K562 (cell line): ENCODE data around the gene NAA15. TPM values are rescaled to one million over a fixed set of nuclear protein-coding genes. Genes with fewer than 3 reads are reported as not detected.

Experiments used
- ATAC-seq: fragments of 200-7000 bp; cut with Tn5 transposase; 3 replicates; pipeline ENCODE4 v1.9.1; 2020; ENCODE audit warnings: moderate library complexity
- BruUV-seq: library from RNA; stranded (reverse); fragments of 400-500 nt; replicated peaks from 2 replicates; lab custom pipeline; 2021; lab: Mats Ljungman, UMichigan
- CTCF ChIA-PET: fragments of 300-600 bp; formaldehyde crosslinking; extraction: SDS; loops from one replicate; lab custom pipeline; 2021; ENCODE audit warnings: low intra/inter-chr PET ratio; lab: Yijun Ruan, JAX
- POLR2A ChIA-PET: fragments of 300-600, 350-650 bp; sonication (Branson Sonifier 250); formaldehyde crosslinking; extraction: SDS; loops from one replicate; lab custom pipeline; 2021; ENCODE audit warnings: antibody characterized with exemption, inconsistent platforms; lab: Yijun Ruan, JAX
- DNase-seq, 4 experiments: peaks; one replicate each; pipeline versions ENCODE4 v3.0.0 to v3.0.0-alpha.2; 2011 to 2018; ENCODE audit warnings: low spot score in 3 of 4, mixed read lengths in 3 of 4; ENCODE audit errors: extremely low read depth in 1 of 4
- FAIRE-seq: peaks from 2 replicates; lab custom pipeline; 2011; peaks lifted over from hg19 to GRCh38; lab: Jason Lieb, UNC
- H2AFZ ChIP-seq: 2 replicates; pipeline ENCODE4 v1.6.0; 2011; ENCODE audit warnings: low read depth, low read length, control low read depth, inconsistent platforms
- H3K27ac ChIP-seq: fragments of 200-600 bp; 3 replicates; pipeline ENCODE4 v1.8.0; 2011; ENCODE audit warnings: low read depth, mild to moderate bottlenecking, control low read depth, inconsistent platforms, low read length, moderate library complexity, mixed read lengths; ENCODE audit errors: extremely low read depth
- H3K27me3 ChIP-seq, 2 experiments: fragments of 300-600 bp in 1 of 2; 2 replicates in 1 of 2; 3 replicates in 1 of 2; pipeline versions ENCODE4 v1.6.0 to v1.8.0; 2011; ENCODE audit warnings: inconsistent platforms in 2 of 2, low read length in 2 of 2, mild to moderate bottlenecking in 1 of 2, mixed read lengths in 1 of 2, moderate library complexity in 1 of 2; ENCODE audit not compliant: control insufficient read depth in 2 of 2, insufficient read depth in 2 of 2
- H3K36me3 ChIP-seq: fragments of 300-600 bp; 3 replicates; pipeline ENCODE4 v1.8.0; 2011; ENCODE audit warnings: mild to moderate bottlenecking, low read length, inconsistent platforms; ENCODE audit not compliant: control insufficient read depth, insufficient read depth
- H3K4me1 ChIP-seq, 2 experiments: fragments of 200-600 bp in 1 of 2; replicated peaks in 1 of 2; 2 replicates in 1 of 2; 3 replicates in 1 of 2; pipeline versions ENCODE4 v1.5.1 to v1.8.0; 2011; ENCODE audit warnings: inconsistent platforms in 2 of 2, low read length in 2 of 2, mild to moderate bottlenecking in 1 of 2, mixed read lengths in 1 of 2, moderate library complexity in 1 of 2; ENCODE audit not compliant: control insufficient read depth in 2 of 2, insufficient read depth in 2 of 2
- H3K4me2 ChIP-seq: 2 replicates; pipeline ENCODE4 v1.6.1; 2011; ENCODE audit warnings: low read length, control low read depth, inconsistent platforms, mixed read lengths; ENCODE audit not compliant: insufficient read depth
- H3K4me3 ChIP-seq: fragments of 200-600 bp; sonication (generic), shearing (Covaris generic); 2 replicates; pipeline ENCODE4 v1.5.1; 2016; ENCODE audit warnings: control low read depth, inconsistent platforms
- H3K79me2 ChIP-seq: fragments of 200-600 bp; 3 replicates; pipeline ENCODE4 v1.8.0; 2011; ENCODE audit warnings: low read length, inconsistent platforms; ENCODE audit not compliant: control insufficient read depth, insufficient read depth
- H3K9ac ChIP-seq, 2 experiments: 2 replicates each; pipeline versions ENCODE4 v1.6.0 to v1.6.1; 2011; ENCODE audit warnings: low read depth in 2 of 2, low read length in 2 of 2, control low read depth in 1 of 2, inconsistent platforms in 1 of 2, mild to moderate bottlenecking in 1 of 2, mixed read lengths in 1 of 2; ENCODE audit not compliant: insufficient read depth in 1 of 2
- H3K9me1 ChIP-seq: one replicate; pipeline ENCODE4 v1.6.0; 2011; ENCODE audit warnings: inconsistent platforms, mild to moderate bottlenecking, low read length, moderate library complexity; ENCODE audit not compliant: control insufficient read depth, insufficient read depth
- H3K9me3 ChIP-seq: replicated peaks from 2 replicates; pipeline ENCODE4 v1.5.1; 2011; ENCODE audit warnings: low read depth, low read length, inconsistent platforms; ENCODE audit not compliant: control insufficient read depth, insufficient read depth
- H4K20me1 ChIP-seq: replicated peaks from 2 replicates; pipeline ENCODE4 v1.6.1; 2011; ENCODE audit warnings: low read length, inconsistent platforms, mixed read lengths; ENCODE audit not compliant: control insufficient read depth, insufficient read depth
- BDP1 ChIP-seq: IDR thresholded peaks from 3 replicates; pipeline ENCODE4 v1.6.1; 2011; ENCODE audit not compliant: insufficient read length, insufficient read depth
- CBFA2T2 ChIP-seq: fragments of 450-650 bp; conservative IDR thresholded peaks from 2 replicates; pipeline ENCODE4 v1.6.1; 2017; ENCODE audit warnings: mild to moderate bottlenecking
- CBFA2T3 ChIP-seq: fragments of 450-650 bp; IDR thresholded peaks from 2 replicates; pipeline ENCODE4 v1.6.1; 2017
- CEBPZ ChIP-seq: fragments of 150-350 bp; IDR thresholded peaks from 2 replicates; pipeline ENCODE4 v1.6.1; 2014; ENCODE audit warnings: low read depth, mild to moderate bottlenecking, low read length, borderline replicate concordance
- ERF ChIP-seq: fragments of 450-650 bp; formaldehyde crosslinking; IDR thresholded peaks from 2 replicates; pipeline ENCODE4 v1.4.0; 2020; ENCODE audit warnings: mild to moderate bottlenecking, mixed read lengths
- FOXM1 ChIP-seq, 2 experiments: fragments of 450-650 bp in 1 of 2; sonication (generic) in 1 of 2; formaldehyde crosslinking in 1 of 2; IDR thresholded peaks; 2 replicates each; pipeline versions ENCODE4 v1.6.1 to v1.9.0; 2017 to 2022; ENCODE audit warnings: low read depth in 2 of 2, mild to moderate bottlenecking in 2 of 2, missing genetic modification reagents in 1 of 2, moderate library complexity in 1 of 2
- HDAC2 ChIP-seq: fragments of 450-650 bp; IDR thresholded peaks from 2 replicates; pipeline ENCODE4 v1.6.1; 2016; ENCODE audit warnings: mild to moderate bottlenecking
- RAD51 ChIP-seq: fragments of 450-650 bp; IDR thresholded peaks from 2 replicates; pipeline ENCODE4 v1.7.1; 2016; ENCODE audit warnings: low read depth, mild to moderate bottlenecking, borderline replicate concordance
- SMARCE1 ChIP-seq: fragments of 450-650 bp; IDR thresholded peaks from 2 replicates; pipeline ENCODE4 v1.7.1; 2016; ENCODE audit warnings: mild to moderate bottlenecking
- SRSF7 ChIP-seq: fragments of 200-400 bp; formaldehyde crosslinking; optimal IDR thresholded peaks from 2 replicates; pipeline ENCODE3; 2017; ENCODE audit warnings: mild to moderate bottlenecking, low read depth, low read length
- TAL1 ChIP-seq: fragments of 450-650 bp; IDR thresholded peaks from 2 replicates; pipeline ENCODE4 v1.6.1; 2016; ENCODE audit warnings: mild to moderate bottlenecking
- TBP ChIP-seq: optimal IDR thresholded peaks from 2 replicates; pipeline ENCODE3; 2011; ENCODE audit warnings: low read depth, low read length, improper control_type of control experiment
- XRCC3 ChIP-seq: fragments of 450-650 bp; IDR thresholded peaks from 2 replicates; pipeline ENCODE4 v1.6.1; 2017; ENCODE audit warnings: mild to moderate bottlenecking, moderate library complexity
- ZNF436 ChIP-seq: fragments of 250-450, 450-650 bp; sonication (Bioruptor Pico); formaldehyde crosslinking; IDR thresholded peaks from 2 replicates; pipeline ENCODE4 v1.7.0; 2020; ENCODE audit warnings: mild to moderate bottlenecking
- ZNF75A ChIP-seq: fragments of 450-650 bp; formaldehyde crosslinking; IDR thresholded peaks from 2 replicates; pipeline ENCODE4 v1.4.0; 2020; ENCODE audit warnings: mild to moderate bottlenecking
- WGBS: fragments of 100-300 bp; shearing (Covaris generic); methylation state at CpG from one replicate; pipeline ENCODE4 v1.1.6; 2016; ENCODE audit warnings: low coverage, mixed read lengths; ENCODE audit not compliant: insufficient coverage; ENCODE audit errors: missing lambda C conversion rate; 5-methylcytosine and 5-hydroxymethylcytosine counted together
- in situ Hi-C: fragments of 300-500 bp; cut with MboI; formaldehyde crosslinking; loops from 4 replicates; pipeline ENCODE4 v1.15.0; 2018; ENCODE audit warnings: inconsistent platforms, mixed read lengths
- intact Hi-C: fragments of 100-400 bp; cut with micrococcal nuclease; formaldehyde crosslinking; loops from 2 replicates; pipeline ENCODE4 v1.14.2; 2022
- polyA plus RNA-seq, 8 experiments: library from polyadenylated mRNA; depleted of rRNA in 4 of 8; stranded (reverse) in 5 of 8; unstranded in 3 of 8; fragments of >200 nt; fragmentation: Nextera tagmentation in 2 of 8; fragmentation: Illumina TruSeq in 1 of 8; extraction: Ambion mirVana in 2 of 8; extraction: Trizol in 1 of 8; gene quantifications; 2 replicates each; pipeline versions ENCODE4 v1.2.1 to v1.2.3, GENCODE V29; 2011 to 2014; ENCODE audit warnings: inconsistent platforms in 1 of 8, missing spikeins in 1 of 8
- total RNA-seq, 7 experiments: library from RNA; depleted of rRNA in 6 of 7; stranded (reverse); fragments of >200 nt in 6 of 7; fragmentation: Illumina TruSeq in 2 of 7; extraction: Trizol in 2 of 7; gene quantifications; 2 replicates each; pipeline versions ENCODE4 v1.2.1 to v1.2.3, GENCODE V29; 2011 to 2021; ENCODE audit warnings: low replicate concordance in 1 of 7

Gene NAA15
- total and polyA plus RNA-seq, 9 of the 15 experiments (the other 6 are each of a cell fraction or from before 2014, with no cell fraction given), result 37.8 to 117 (median 63.2) TPM

GRCh38 chr4:139337612-139338011 lies 36.3 kb downstream of the NAA15 start (continued):
- TF ChIP-seq CEBPZ, result no peak
- no peak for TF ChIP-seq SRSF7
- TF ChIP-seq ERF (CRISPR knock-in tag), result no peak
- peak; percentile 16; the same call in 1 of the 2 replicates for TF ChIP-seq CBFA2T3
- peak; percentile 47 for TF ChIP-seq TAL1
- no peak for TF ChIP-seq HDAC2
- no peak for TF ChIP-seq TBP
- TF ChIP-seq SMARCE1, result peak; percentile 23; the same call in 1 of the 2 replicates
- TF ChIP-seq CBFA2T2, result no peak
- TF ChIP-seq BDP1, result no peak

GRCh38 chr4:139361301-139361700 lies 60.0 kb downstream of the NAA15 start:
- no TSS peak for BruUV-seq
- Histone ChIP-seq H3K27ac (no peak overlapping the region), H3K9me3 (no peaks in the 10 kb centered on the region), H3K4me3 (no peak overlapping the region), H3K36me3 (peaks cover 91% of the 10 kb centered on the region), H3K4me2 (no peak overlapping the region), H3K9me1 (no peaks in the 10 kb centered on the region), H3K79me2 (peaks cover 21% of the 10 kb centered on the region; the same call in 2 of the 3 replicates), H4K20me1 (no peaks in the 10 kb centered on the region), H3K27me3 (no peaks in the 10 kb centered on the region), H3K9ac (no peak overlapping the region), H2AFZ (no peak overlapping the region), H3K4me1 (no peaks in the 10 kb centered on the region)
- FAIRE-seq (peak; percentile 70), DNase-seq (no peak), ATAC-seq (no peak)
- CTCF ChIA-PET, result no interaction called here
- intact Hi-C loops (no loop called here), in situ Hi-C loops (no loop called here)
- WGBS, result 96% methylated on average over 1 of the region's 1 CpG
- POLR2A ChIA-PET, result interaction anchor here (1.4 kb wide), 1 partner anchor 12 kb away, joined by 4 read pairs; no protein-coding TSS in a partner anchor
- no peak for TF ChIP-seq RAD51
- no peak for TF ChIP-seq XRCC3
- TF ChIP-seq ZNF436 (CRISPR knock-in tag), result no peak
- TF ChIP-seq ZNF75A (CRISPR knock-in tag), result no peak
- no peak for TF ChIP-seq FOXM1 (IDR thresholded peaks at IDR 0.05; ENCODE audit: low read depth)
- TF ChIP-seq FOXM1 (CRISPR knock-in tag; IDR thresholded peaks at IDR 0.05; ENCODE audit: low read depth), result no peak
